Esophagus squamous epithelium (tissue), 4 donors: ENCODE results near the gene FAM174C.

Source experiments
- CTCF ChIP-seq, 6 experiments: fragments of 450-650 bp in 4 of 6; fragments of 200-600 bp in 2 of 6; sonication (generic) in 2 of 6; IDR thresholded peaks; one replicate each; pipeline ENCODE4 v1.5.1; 2016 to 2019; ENCODE audit warnings: antibody characterized with exemption in 6 of 6, mild to moderate bottlenecking in 4 of 6, moderate library complexity in 4 of 6
- POLR2A ChIP-seq, 4 donors: fragments of 450-650 bp; IDR thresholded peaks; one replicate each; pipeline ENCODE4 v1.6.1; 2017; ENCODE audit warnings: antibody characterized with exemption in 4 of 4, mild to moderate bottlenecking in 4 of 4, moderate library complexity in 3 of 4

DNA sequence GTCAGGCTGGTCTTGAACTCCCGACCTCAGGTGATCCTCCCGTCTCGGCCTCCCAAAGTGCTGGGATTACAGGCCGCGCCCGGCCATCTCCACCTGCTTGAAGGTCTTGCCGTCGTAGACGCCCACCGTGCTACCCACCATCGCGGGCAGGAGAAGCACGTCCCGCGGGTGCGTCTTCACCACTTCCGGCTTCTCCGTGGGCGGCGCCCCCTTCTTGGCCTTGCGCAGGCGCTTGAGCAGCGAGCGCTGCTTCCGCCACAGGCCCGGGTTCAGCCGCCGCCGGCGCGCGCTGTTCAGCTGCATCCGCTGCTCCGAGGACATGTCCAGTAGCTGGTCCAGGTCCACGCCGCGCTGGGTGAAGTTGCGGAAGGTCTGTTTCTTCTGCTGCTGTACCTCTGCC lies 32.0 kb downstream of the FAM174C start:
- no peak for TF ChIP-seq CTCF (IDR thresholded peaks at IDR 0.05)
- TF ChIP-seq POLR2A (IDR thresholded peaks at IDR 0.05): no peak
